SK-N-SH (cell line): ENCODE measurements around the gene MKRN1. TPM values are rescaled to one million over a fixed set of nuclear protein-coding genes. Genes with fewer than 3 reads are reported as not detected.

ENCODE experiments used
- CTCF ChIA-PET: fragments of 300-600, 350-600 bp; formaldehyde crosslinking; extraction: SDS; loops from one replicate; lab custom pipeline; 2021; lab: Yijun Ruan, JAX
- POLR2A ChIA-PET: fragments of 350-600 bp; sonication (Branson Sonifier 250); formaldehyde crosslinking; extraction: SDS; loops from one replicate; lab custom pipeline; 2020; ENCODE audit warnings: antibody characterized with exemption, inconsistent platforms; lab: Yijun Ruan, JAX
- DNase-seq: peaks from one replicate; pipeline ENCODE4 v3.0.0; 2012
- H2AFZ ChIP-seq: fragments of 200-600 bp; sonication (generic); 2 replicates; pipeline ENCODE4 v1.8.1; 2016; ENCODE audit warnings: antibody characterized with exemption, mild to moderate bottlenecking, low read depth
- H3F3A ChIP-seq: fragments of 200-600 bp; sonication (generic); replicated peaks from 2 replicates; pipeline ENCODE3; 2016; ENCODE audit warnings: antibody characterized with exemption, mild to moderate bottlenecking; ENCODE audit not compliant: insufficient read depth
- H3K27ac ChIP-seq, 2 experiments: fragments of 200-500 bp in 1 of 2; fragments of 200-600 bp in 1 of 2; sonication (Bioruptor generic) in 1 of 2; sonication (generic), shearing (Covaris generic) in 1 of 2; 2 replicates each; pipeline versions ENCODE4 v1.5.1 to v1.6.1; 2014 to 2016; ENCODE audit warnings: low read depth in 2 of 2, inconsistent platforms in 1 of 2, low read length in 1 of 2, mild to moderate bottlenecking in 1 of 2, mixed read lengths in 1 of 2
- H3K27me3 ChIP-seq: fragments of 200-600 bp; sonication (generic), shearing (Covaris generic); 2 replicates; pipeline ENCODE4 v1.6.1; 2016; ENCODE audit warnings: mixed run types; ENCODE audit not compliant: insufficient read depth
- H3K36me3 ChIP-seq, 2 experiments: fragments of 200-500 bp in 1 of 2; fragments of 200-600 bp in 1 of 2; sonication (Bioruptor generic) in 1 of 2; sonication (generic) in 1 of 2; replicated peaks in 1 of 2; 2 replicates each; pipeline versions ENCODE3 to v1.5.1; 2014 to 2016; ENCODE audit warnings: low read length in 1 of 2, mild to moderate bottlenecking in 1 of 2; ENCODE audit not compliant: insufficient read depth in 2 of 2, control insufficient read depth in 1 of 2
- H3K4me1 ChIP-seq, 2 experiments: fragments of 200-500 bp in 1 of 2; fragments of 200-600 bp in 1 of 2; sonication (Bioruptor generic) in 1 of 2; sonication (generic), shearing (Covaris generic) in 1 of 2; 2 replicates each; pipeline versions ENCODE4 v1.5.1 to v1.6.1; 2014 to 2016; ENCODE audit warnings: low read depth in 1 of 2, low read length in 1 of 2, mixed run types in 1 of 2; ENCODE audit not compliant: insufficient read depth in 2 of 2, control insufficient read depth in 1 of 2
- H3K4me2 ChIP-seq: fragments of 200-600 bp; sonication (generic), shearing (Covaris generic); 2 replicates; pipeline ENCODE4 v1.6.1; 2017; ENCODE audit warnings: mixed run types
- H3K4me3 ChIP-seq, 2 experiments: fragments of 200-500 bp in 1 of 2; fragments of 200-600 bp in 1 of 2; sonication (Bioruptor generic) in 1 of 2; sonication (generic), shearing (Covaris generic) in 1 of 2; 2 replicates each; pipeline versions ENCODE4 v1.5.1 to v1.8.1; 2014 to 2016; ENCODE audit warnings: low read depth in 2 of 2, inconsistent platforms in 1 of 2, low read length in 1 of 2, mild to moderate bottlenecking in 1 of 2, mixed read lengths in 1 of 2, moderate library complexity in 1 of 2
- H3K79me2 ChIP-seq: fragments of 200-600 bp; sonication (generic); 2 replicates; pipeline ENCODE4 v1.8.1; 2017; ENCODE audit warnings: mild to moderate bottlenecking; ENCODE audit not compliant: insufficient read depth
- H3K9ac ChIP-seq: fragments of 200-600 bp; sonication (generic); 2 replicates; pipeline ENCODE4 v1.6.1; 2017; ENCODE audit warnings: mixed run types
- H3K9me2 ChIP-seq: fragments of 200-600 bp; sonication (generic); 2 replicates; pipeline ENCODE4 v1.6.1; 2017; ENCODE audit warnings: mixed run types
- H3K9me3 ChIP-seq: fragments of 200-600 bp; sonication (generic); 2 replicates; pipeline ENCODE4 v1.6.1; 2017; ENCODE audit warnings: mixed run types, mild to moderate bottlenecking, moderate library complexity
- H4K20me1 ChIP-seq: fragments of 200-600 bp; sonication (generic); 2 replicates; pipeline ENCODE4 v1.6.1; 2017; ENCODE audit warnings: mild to moderate bottlenecking, mixed run types; ENCODE audit not compliant: insufficient read depth
- CTCF ChIP-seq: fragments of 200-600 bp; sonication (generic); IDR thresholded peaks from 2 replicates; pipeline ENCODE4 v1.6.1; 2017; ENCODE audit warnings: antibody characterized with exemption, mild to moderate bottlenecking, moderate library complexity
- ELF1 ChIP-seq: IDR thresholded peaks from 2 replicates; pipeline ENCODE4 v1.4.0; 2012
- EP300 ChIP-seq, 2 experiments: IDR thresholded peaks; 2 replicates each; pipeline versions ENCODE4 v1.4.0 to v1.6.1; 2012; ENCODE audit warnings: borderline replicate concordance in 1 of 2, low read depth in 1 of 2, low read length in 1 of 2
- EZH2phosphoT487 ChIP-seq: fragments of 200-600 bp; sonication (generic); IDR thresholded peaks from 2 replicates; pipeline ENCODE4 v1.6.1; 2017; ENCODE audit warnings: low read depth, mixed run types, mild to moderate bottlenecking, antibody characterized with exemption, moderate library complexity, borderline replicate concordance
- FOSL2 ChIP-seq: IDR thresholded peaks from 2 replicates; pipeline ENCODE4 v1.4.0; 2012; ENCODE audit warnings: low read depth, mild to moderate bottlenecking, moderate library complexity, borderline replicate concordance
- FOXJ3 ChIP-seq: sonication (generic); formaldehyde crosslinking; IDR thresholded peaks from 2 replicates; pipeline ENCODE4 v1.5.1; 2020; ENCODE audit warnings: mild to moderate bottlenecking, missing genetic modification reagents
- FOXM1 ChIP-seq: IDR thresholded peaks from 2 replicates; pipeline ENCODE4 v1.4.0; 2012; ENCODE audit warnings: low read depth, mild to moderate bottlenecking
- GABPA ChIP-seq: IDR thresholded peaks from 2 replicates; pipeline ENCODE4 v1.4.0; 2012; ENCODE audit warnings: low read depth, mild to moderate bottlenecking
- IRF3 ChIP-seq: fragments of 150-350 bp; IDR thresholded peaks from 2 replicates; pipeline ENCODE4 v1.6.1; 2016; ENCODE audit warnings: mild to moderate bottlenecking, low read depth, low read length
- MEF2A ChIP-seq: IDR thresholded peaks from 2 replicates; pipeline ENCODE4 v1.4.0; 2012; ENCODE audit warnings: low read depth, borderline replicate concordance
- MXI1 ChIP-seq: IDR thresholded peaks from 2 replicates; pipeline ENCODE4 v1.6.1; 2012; ENCODE audit warnings: mild to moderate bottlenecking, low read depth, low read length, improper control_type of control experiment
- NRF1 ChIP-seq: IDR thresholded peaks from 2 replicates; pipeline ENCODE4 v1.6.1; 2012; ENCODE audit warnings: low read depth, mild to moderate bottlenecking, low read length
- POLR2AphosphoS5 ChIP-seq: IDR thresholded peaks from 2 replicates; pipeline ENCODE4 v1.6.1; 2012; ENCODE audit warnings: low read depth, low read length
- RAD21 ChIP-seq: IDR thresholded peaks from 2 replicates; pipeline ENCODE4 v1.6.1; 2012; ENCODE audit warnings: mild to moderate bottlenecking, low read length
- RCOR1 ChIP-seq: fragments of 150-350 bp; IDR thresholded peaks from 2 replicates; pipeline ENCODE4 v1.6.1; 2017; ENCODE audit warnings: antibody characterized with exemption, low read length
- REST ChIP-seq: IDR thresholded peaks from 2 replicates; pipeline ENCODE4 v1.6.1; 2012; ENCODE audit warnings: mild to moderate bottlenecking, low read depth, low read length, moderate library complexity
- RXRA ChIP-seq: IDR thresholded peaks from 2 replicates; pipeline ENCODE4 v1.4.0; 2012; ENCODE audit warnings: low read depth, mild to moderate bottlenecking, borderline replicate concordance
- TAF1 ChIP-seq: IDR thresholded peaks from 2 replicates; pipeline ENCODE4 v1.6.1; 2012; ENCODE audit warnings: low read depth, mild to moderate bottlenecking, low read length, moderate library complexity, borderline replicate concordance
- TEAD4 ChIP-seq: IDR thresholded peaks from 2 replicates; pipeline ENCODE4 v1.4.0; 2012; ENCODE audit warnings: mild to moderate bottlenecking, borderline replicate concordance; ENCODE audit not compliant: insufficient read depth
- ZBTB33 ChIP-seq: IDR thresholded peaks from 2 replicates; pipeline ENCODE4 v1.4.0; 2012; ENCODE audit warnings: low read depth, borderline replicate concordance
- WGBS: methylation state at CpG from one replicate; pipeline ENCODE4 v1.1.6; 2017; ENCODE audit warnings: low lambda C conversion rate; 5-methylcytosine and 5-hydroxymethylcytosine counted together
- polyA plus RNA-seq, 3 experiments: library from polyadenylated mRNA; depleted of rRNA; stranded (reverse); fragments of >200 nt; gene quantifications; 2 replicates each; pipeline ENCODE4 v1.2.3, GENCODE V29; 2012

Gene MKRN1
- polyA plus RNA-seq, 1 of the 3 experiments (the other 2 are of a cell fraction): 53.5 TPM

- Histone ChIP-seq H2AFZ (no peak within 1 kb of the TSS), H3K27me3 (peaks cover 23% of the 10 kb centered on the region), H3K4me1 (no peaks in the 10 kb centered on the region), H3K9ac (no peak within 1 kb of the TSS), H4K20me1 (no peaks in the 10 kb centered on the region), H3K79me2 (no peaks in the 10 kb centered on the region), H3K9me2 (no peaks in the 10 kb centered on the region), H3K4me3 (no peak within 1 kb of the TSS), H3F3A (peaks cover 4% of the 10 kb centered on the region), H3K36me3 (no peaks in the 10 kb centered on the region), H3K4me2 (no peak within 1 kb of the TSS), H3K9me3 (no peaks in the 10 kb centered on the region), H3K27ac (no peak within 1 kb of the TSS)
- 83% methylated on average over 22 of the region's 22 CpGs for WGBS
- TF ChIP-seq TAF1 (no peak), TEAD4 (no peak), RCOR1 (no peak), REST (no peak), IRF3 (no peak), GABPA (no peak), MEF2A (no peak), MXI1 (no peak), FOXJ3 (CRISPR knock-in tag) (no peak), RXRA (no peak), RAD21 (no peak), CTCF (no peak), FOXM1 (no peak), ZBTB33 (no peak), POLR2AphosphoS5 (no peak), EZH2phosphoT487 (no peak), ELF1 (no peak), FOSL2 (no peak), NRF1 (no peak), EP300 (IDR thresholded peaks at IDR 0.05; ENCODE audit: borderline replicate concordance in 1 of 2, low read depth in 1 of 2, low read length in 1 of 2) (no peak)
- no peak for DNase-seq
- CTCF ChIA-PET: interaction anchor here (1.0 to 1.3 kb wide), 2 partner anchors 10 to 78 kb away, joined by 3 read pairs; no protein-coding TSS in a partner anchor
- POLR2A ChIA-PET: no interaction called here
Measured at GRCh38 chr7:140403878-140404564, 75.3 kb downstream of the MKRN1 start, which contains the start of gene RAB19. RAB19 (plus strand) TSS chr7:140404058; CDS start chr7:140407647, 3,589 bp downstream.
